GM18508 (cell line): ENCODE results near the gene CDC27.
"Not testable (repeated sequence)": the region's sequence is repeated elsewhere in the genome, so short reads cannot be mapped to it uniquely, and the experiment has no call there.

ENCODE experiments used
- ATAC-seq: cut with Tn5 transposase; IDR thresholded peaks from one replicate; pipeline ENCODE4 v1.9.1; 2021; ENCODE audit warnings: moderate number of reproducible peaks; ENCODE audit not compliant: insufficient read depth, unreplicated experiment

The CDC27 gene, protein sequence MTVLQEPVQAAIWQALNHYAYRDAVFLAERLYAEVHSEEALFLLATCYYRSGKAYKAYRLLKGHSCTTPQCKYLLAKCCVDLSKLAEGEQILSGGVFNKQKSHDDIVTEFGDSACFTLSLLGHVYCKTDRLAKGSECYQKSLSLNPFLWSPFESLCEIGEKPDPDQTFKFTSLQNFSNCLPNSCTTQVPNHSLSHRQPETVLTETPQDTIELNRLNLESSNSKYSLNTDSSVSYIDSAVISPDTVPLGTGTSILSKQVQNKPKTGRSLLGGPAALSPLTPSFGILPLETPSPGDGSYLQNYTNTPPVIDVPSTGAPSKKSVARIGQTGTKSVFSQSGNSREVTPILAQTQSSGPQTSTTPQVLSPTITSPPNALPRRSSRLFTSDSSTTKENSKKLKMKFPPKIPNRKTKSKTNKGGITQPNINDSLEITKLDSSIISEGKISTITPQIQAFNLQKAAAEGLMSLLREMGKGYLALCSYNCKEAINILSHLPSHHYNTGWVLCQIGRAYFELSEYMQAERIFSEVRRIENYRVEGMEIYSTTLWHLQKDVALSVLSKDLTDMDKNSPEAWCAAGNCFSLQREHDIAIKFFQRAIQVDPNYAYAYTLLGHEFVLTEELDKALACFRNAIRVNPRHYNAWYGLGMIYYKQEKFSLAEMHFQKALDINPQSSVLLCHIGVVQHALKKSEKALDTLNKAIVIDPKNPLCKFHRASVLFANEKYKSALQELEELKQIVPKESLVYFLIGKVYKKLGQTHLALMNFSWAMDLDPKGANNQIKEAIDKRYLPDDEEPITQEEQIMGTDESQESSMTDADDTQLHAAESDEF

DNA sequence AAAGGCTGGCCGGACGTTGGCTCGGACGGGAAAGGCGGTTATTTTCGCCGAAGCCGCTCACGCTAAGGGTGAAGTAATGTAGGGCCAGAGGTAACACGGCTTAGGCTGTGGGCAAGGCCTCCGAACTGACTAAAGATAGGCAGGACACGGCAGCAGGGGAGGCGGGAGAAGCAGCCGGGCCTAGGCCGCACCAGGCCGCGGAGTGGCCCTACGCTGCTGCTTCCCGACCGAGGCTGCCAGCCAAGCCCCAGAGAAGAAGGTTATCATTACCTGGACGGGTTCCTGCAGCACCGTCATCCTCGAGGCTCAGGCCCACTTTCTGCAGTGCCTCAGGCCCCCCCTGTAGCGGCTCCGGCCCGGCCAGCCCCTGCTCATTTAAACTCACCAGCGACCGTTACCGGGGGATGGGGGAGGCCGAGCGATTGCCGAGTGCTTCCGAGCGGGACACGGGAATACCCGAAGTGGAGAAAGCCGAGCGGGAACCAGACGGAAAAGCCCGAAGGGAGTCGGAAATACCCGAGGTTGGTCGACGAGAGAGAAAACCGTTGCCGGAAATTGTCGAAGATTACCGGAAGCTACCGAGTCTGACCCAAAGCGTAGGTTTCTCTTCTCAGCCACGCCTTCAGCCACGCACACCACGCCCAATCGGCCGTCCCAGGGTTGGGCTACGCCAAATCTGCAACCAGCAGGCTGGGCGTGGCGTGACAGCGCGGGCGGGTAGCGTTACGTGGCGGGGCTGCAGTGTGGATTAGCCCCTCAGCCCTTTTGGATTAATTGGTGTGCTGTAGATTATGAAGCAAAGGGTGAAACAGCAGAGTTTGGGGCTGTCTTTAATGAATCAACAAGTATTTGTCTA lies at the start of gene CDC27:
Gene CDC27, minus strand, starts transcription at position 420 of the 856 bp plus-strand sequence. Its CDS starts 123 bp downstream, at position 297.
- peak; percentile 75 for ATAC-seq

DNA sequence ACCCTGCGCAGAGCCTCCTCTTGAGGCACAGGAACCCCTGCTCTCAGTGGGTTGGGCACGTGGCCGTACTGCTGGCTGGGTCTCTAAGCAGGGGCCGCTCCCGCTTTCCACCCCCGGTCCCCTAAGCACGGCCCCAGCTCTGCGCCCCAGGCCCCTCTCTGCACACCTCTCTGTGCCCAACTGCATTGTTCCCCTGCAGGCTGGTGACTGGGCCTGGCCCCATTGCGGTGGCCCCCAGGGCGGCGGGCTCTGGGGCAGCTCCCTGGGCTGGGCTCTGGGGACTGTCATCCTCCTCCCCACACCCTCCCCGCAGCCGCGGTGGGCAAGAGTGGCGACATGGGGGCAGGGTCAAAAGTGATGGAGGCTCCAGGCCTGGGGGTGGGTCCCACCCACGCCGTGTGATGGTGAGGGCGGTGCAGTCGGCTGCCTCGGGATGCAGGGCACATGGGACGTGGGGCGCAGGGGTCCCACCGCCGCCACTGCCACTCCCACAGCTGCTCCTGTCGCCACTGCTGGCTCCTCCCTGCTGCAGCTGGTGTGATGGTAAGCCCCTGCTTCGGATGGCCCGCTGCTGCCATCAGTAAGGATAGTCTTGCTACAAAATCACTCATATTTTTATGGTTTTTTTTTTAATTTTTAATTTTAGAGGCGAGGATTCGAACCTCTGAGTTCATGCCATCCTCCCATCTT lies 49.4 kb upstream of the CDC27 start:
- ATAC-seq: no peak

DNA sequence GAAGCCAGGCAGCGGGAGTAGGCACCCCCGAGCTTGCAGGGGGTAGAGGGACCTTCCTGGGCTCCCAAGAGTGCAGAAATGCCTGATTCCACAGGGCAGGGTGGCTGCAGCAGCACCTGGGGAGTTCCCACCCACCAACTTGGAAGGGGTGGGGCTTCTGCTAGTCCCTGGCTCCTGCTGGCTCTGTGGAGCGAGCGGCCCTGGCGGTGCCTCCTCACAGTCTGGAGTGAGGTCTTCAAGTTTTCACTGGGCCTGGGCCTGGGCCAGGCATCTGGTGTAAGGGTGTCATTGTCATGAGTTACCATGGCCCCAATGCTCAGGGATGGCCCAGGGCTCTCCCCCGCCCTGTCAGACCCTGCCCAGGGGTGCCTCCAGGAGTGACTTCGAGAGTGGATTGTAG lies 48.7 kb upstream of the CDC27 start:
- ATAC-seq: no peak

DNA sequence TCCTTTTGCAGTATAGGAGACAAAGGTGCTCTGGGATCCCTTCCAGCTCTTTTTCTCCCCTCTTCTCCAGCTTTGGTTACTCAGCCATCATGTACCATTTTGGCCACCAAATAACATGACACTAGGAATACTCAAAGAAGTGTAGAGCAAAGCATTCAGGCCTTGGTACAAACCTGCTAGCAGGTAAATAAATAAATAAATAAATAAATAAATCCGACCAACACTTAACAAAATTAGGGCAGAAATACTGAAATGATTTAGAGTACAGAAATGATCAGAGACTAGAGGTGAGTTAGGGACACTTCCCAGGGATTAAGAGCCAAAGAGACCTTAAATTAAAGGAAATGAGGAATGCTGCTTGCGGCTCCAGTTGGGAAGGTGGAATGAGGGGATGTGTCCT lies 46.8 kb upstream of the CDC27 start:
- ATAC-seq: no peak

DNA sequence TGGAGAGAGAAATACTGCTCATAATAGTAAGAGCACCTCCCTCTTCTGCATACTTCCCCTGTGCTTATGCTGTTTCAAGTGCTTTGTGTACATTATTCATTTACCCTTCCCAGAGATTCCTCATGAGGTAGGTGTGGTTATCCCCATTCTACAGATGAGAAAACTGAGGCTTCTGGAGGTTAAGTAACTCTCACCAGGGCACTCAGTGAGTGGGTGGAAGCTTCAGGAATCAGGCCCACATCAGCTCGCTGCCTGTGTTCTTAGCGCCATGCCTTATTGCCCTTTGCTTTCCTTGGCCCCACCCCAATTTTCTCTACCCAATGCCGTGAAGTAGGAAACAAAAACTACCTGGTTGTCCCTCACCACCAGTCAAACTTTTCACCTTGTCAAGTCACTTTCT lies 46.4 kb upstream of the CDC27 start:
- no peak for ATAC-seq

DNA sequence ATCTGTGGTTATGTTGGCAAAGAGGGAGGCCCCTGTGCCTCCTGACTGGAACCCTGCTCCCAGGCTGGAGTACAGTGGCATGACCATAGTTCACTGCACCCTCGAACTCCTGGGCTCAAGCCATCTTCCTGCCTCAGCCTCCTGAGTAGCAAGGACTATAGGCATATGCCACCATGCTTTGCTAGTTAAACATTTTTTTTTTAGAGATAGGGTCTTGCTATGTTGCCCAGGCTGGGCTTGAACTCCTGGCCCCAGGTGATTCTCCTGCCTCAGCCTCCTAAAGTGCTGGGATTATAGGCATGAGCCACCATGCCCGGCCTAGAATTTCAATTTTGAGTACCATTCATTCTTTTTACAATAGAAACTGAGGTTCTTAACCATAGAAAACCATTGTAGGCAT lies 43.4 kb upstream of the CDC27 start:
- no peak for ATAC-seq

DNA sequence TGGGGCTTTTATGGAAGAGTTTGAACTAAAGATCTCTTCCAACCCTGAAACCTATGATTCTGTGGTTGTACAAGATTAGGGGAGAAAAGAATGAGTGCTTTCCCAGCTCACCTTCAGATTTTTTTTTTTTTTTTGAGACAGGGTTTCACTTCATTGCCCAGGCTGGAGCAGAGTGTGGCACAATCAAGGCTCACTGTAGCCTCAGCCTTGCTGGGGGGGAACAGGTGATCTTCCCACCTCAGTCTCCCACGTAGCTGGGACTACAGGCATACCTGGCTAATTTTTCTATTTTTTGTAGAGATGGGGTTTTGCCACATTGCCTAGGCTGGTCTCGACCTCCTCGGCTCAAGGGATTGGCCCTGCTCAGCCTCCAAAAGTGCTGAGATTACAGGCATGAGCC lies 42.8 kb upstream of the CDC27 start:
- ATAC-seq: no peak

DNA sequence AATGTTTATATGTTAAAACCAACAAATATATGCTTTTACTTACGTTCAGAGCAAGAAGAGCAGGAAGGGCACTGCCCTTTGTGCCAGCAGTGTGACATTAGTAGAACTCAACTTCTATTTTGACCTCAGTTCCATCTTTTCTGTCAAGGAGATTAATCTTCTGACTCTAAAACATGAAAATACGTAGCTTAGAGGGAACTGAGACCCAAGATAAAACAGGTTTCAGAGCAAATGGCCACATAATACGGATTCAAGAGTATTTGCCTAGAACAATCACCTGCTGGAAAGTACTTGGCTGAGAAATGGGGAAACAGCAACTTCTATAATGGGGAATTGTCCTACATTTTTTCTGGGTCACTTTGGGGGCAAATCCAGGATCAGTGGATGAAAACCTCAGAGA lies 42.2 kb upstream of the CDC27 start:
- ATAC-seq: no peak

DNA sequence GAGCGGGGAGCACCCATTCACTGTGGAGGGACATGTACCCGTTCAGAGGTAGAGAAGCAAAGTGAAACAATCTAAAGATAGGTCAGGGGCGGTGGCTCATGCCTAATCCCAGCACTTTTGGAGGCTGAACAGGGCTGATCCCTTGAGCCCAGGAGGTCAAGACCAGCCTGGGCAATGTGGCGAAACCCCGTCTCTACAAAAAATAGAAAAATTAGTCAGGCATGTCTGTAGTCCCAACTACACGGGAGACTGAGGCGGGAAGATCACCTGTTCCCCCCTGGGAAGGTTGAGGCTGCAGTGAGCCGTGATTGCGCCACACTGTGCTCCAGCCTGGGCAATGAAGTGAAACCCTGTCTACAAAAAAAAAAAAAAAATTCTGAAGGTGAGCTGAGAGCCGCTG lies 41.8 kb upstream of the CDC27 start:
- no peak for ATAC-seq

DNA sequence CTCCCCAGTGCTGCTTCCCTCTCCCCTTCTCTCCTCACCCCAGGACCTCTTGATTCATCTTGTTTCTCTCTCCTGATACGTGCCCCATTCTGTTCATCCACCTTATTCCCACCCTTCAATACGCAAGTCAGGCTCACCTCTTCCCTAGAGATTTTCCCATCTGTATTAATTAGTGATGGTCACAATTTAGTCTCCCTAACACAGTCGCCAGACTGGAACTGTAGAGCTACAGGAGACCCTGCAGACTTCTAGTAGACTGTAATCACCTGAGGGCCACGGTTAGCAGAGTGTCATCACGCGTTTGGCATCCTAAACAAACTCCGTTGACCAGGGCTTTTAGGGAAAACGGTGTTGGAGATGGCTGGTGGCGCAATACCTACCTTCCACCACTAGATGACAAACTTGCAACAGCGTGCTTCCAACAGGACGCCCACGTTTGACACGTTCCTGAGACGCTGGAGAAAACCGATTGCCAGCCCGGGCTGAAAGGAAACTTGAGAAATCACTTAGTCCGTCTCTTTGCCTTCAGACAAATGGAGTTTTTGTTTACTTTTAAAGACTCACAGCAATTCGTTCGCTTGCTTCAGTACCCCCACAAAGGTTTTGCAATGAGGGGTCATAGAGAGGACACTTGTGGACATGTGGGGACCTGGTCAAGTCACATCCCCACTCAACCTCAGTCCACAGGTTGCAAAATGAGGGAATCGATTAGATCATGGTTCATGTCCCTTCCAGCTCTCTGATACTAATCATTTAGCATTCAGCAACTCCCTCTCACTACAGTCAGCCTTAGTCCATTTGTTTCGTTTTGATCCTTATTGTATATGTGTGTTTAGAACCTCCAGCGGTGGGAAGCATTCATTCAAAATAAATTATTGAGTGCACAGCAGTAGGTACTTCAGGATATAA lies 40.7 kb upstream of the CDC27 start:
- ATAC-seq: no peak

DNA sequence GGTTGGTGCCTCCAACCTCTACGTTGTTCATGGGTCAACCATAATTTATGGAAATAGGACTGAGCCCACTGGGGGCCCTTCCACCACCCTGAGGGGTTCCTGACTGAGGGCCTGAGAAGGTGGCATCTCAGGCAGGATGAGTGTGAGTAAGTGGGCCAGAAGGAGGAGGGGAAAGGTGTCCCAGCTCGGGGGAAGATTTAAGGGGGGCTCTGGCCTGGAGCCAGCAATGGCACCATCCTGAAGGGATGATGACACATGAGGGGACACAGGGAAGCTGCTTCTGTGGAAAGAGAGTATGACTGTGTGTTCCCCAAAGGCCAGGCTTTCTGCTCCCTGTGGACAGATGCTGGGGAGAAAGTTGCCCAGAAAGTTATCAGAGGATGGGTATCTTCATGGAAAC lies 38.8 kb upstream of the CDC27 start:
- ATAC-seq: no peak

DNA sequence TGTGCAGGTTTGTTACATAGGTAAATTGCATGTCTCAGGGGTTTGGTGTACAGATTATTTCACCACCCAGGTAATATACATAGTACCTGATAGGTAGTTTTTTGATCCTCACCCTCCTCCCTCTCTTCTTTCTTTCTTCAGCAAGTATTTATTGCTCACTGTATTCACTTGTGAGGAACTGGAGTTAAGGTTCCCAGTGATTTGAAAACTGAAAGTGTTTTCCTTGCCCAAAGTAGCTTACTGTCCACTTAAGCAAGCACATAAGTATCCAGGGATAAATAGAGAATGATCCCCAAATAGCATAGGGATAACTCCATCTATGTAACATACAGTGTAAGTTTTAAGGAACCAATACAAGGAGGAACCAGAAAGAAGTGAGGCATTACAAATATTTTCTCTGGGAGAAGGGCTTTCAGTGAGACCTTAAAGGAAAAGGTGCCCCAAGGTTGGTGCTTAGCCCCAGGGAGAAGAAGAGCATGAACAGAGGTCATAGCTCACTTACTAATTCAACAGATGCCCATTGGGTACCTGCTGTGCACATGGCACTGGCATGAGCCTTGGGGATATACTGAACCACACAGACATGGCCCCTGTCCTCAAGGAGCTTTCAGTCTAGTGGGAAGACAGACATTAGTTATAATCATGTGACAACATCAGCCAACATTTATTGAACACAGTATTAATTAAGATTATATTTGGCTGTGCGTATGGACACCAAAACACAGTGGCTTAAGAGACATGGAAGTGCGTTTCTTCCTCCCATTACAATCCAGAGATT lies 37.0 kb upstream of the CDC27 start:
- ATAC-seq: no peak

DNA sequence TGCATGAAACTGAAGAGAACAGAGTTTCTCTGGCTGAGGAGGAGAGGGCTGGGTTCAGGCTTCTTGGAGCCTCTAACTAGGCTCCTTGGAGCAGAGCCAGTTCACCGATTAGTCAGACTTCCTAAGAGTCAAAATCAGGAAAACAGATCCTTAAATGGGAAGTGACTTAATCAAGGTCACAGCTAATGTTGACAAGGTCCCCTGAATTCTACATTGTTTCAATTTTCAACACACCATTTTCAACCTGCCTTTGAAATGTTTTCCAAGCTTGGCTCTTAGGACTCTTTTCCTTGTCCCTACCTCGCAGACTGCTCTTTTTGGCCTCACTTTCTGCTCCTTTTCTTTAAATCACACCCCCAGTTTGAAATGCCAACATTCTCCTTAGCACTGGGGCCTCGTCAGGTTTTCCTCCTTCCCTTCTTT lies 36.4 kb upstream of the CDC27 start:
- no peak for ATAC-seq

DNA sequence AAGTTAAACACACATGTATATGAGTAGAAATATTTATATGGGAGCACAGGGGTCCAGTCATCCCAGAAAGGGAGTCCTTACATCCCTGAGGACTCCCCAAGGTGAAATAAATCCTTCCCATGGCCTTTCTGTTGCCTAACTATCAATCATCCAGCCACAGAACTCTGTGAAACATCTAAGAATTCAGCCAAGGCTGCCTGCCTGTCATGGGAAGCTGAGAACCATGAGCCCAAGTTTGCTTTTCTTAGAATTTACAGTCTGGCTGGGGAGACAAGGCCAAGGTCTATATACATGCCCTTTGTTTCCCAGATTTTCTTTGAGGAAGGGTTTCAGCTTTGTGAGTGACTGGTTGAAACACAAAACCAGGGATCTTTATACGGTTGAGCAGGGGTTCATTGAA lies 35.9 kb upstream of the CDC27 start:
- ATAC-seq: no peak

DNA sequence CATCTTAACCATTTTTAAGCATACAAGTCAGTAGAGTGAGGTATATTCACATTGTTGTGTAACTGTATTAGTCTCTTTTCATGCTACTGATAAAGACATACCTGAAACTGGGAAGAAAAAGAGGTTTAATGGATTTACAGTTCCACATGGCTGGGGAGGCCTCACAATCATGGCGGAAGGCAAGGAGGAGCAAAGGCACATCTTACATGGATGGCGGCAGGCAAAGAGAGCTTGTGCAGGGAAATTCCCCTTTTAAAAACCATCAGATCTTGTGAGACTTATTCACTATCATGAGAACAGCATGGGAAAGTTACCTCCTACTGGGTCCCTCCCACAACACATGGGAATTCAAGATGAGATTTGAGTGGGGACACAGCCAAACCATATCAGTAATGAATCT lies 35.0 kb upstream of the CDC27 start:
- ATAC-seq: not testable (repeated sequence)

DNA sequence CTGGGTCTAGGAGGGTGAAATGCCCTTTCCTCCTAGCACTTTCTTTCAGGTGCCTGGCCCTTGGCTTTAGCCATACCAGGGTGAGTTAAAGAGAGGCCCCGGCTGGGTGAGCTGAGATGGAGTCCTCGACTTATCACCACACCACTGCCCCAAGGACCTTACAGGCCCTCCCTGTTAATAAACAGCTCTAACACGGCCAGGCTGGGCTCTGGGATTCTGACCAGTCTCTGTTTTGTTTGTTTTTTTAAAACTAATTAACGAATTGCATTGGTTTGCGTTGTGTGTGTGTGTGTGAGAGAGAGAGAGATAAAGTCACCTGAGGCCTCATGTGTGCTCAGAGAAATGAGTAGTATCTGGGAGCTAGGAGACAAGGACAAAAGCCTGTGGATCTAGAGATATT lies 34.4 kb upstream of the CDC27 start:
- no peak for ATAC-seq

DNA sequence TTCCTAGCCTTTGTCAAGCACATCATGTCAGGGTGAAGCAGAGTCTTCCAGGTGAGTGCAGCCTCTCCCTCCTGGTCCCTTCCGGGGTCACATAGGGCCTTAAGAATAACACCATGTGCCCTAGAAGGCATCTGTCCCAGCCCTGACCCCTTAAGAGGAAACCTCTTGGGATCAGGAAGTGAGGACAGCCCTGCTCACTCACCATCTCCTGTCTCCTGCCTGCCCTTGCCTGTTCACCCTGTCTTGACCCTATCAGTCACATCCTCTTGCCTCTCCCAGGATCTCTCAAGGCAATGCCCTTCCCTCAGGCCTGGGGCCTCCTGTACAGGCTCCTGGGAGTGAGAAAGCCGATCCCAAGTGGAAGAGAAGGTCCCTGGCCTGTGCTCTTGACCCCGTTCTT lies 33.9 kb upstream of the CDC27 start:
- ATAC-seq: no peak

DNA sequence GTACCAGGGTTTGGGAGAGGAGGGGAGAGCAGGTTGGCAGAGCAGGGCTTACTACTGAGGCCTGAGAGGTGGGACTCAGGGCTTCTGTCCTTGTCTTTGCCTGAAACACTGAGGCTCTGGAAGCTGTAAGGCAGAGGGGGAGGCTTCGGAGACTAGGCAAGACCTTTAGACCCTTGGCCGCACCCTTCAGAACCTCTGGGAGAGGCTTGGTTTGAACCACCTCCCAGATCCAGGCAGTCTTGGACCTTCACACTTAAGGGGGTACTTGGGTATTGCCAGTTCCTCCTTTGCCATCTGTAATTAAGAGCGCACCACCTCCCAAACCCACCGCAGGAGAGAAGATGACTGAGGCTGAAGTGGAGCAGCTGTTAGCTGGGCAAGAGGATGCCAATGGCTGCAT lies 33.0 kb upstream of the CDC27 start:
- no peak for ATAC-seq
